ENCODE measurements around the gene MAPK13. TPM values are rescaled to one million over a fixed set of nuclear protein-coding genes. Genes with fewer than 3 reads are reported as not detected.
"Not testable (repeated sequence)": the region's sequence is repeated elsewhere in the genome, so short reads cannot be mapped to it uniquely, and the experiment has no call there.

The MAPK13 gene
- total RNA-seq, 1 experiment from 2014 or later = 0.34 TPM

DNA sequence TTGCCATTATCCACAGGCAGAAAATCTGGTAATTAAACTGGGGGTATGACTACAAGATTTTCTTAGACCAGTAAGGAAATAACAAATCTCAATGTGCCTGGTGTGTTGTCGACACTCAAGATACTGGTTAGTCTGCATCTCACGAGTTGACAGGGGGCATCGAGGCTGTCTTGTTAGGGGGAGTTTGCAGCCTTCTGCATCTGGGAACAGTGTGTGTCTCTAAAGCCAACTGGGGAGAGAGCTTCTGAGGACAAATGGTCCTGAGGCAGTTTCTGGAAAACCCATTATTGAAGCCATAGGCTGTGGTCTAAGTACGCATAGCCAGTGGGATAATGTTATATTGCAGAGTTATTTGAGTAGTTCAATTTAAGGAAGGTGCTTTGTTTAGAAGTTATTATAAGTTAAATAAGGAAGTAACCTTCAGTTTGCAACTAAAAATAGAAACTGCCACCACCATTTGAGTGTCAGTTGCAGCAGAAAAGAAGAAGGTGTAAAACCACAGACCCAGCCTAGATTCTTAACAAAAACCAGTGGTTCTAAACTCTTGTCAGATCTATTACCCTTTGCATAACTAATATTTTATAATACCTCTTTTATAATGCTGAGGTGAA lies 15.4 kb upstream of the MAPK13 start:
- DNase-seq (ENCODE audit: low spot score) = no peak

DNA sequence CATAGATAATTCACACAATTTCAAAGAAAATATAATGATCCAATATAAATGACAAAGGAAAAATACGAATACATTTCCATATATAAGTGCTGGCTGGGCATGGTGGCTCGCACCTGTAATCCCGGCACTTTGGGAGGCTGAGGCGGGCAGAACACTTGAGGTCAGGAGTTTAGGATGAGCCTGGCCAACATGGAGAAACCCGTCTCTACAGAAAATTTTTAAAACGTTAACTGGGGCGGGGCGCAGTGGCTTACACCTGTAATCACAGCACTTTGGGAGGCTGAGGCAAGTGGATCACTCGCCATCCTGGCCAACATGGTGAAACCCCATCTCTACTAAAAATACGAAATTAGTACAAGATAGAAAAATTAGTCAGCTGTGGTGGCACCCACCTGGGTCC lies 14.9 kb upstream of the MAPK13 start:
- no peak for DNase-seq (ENCODE audit: low spot score)

DNA sequence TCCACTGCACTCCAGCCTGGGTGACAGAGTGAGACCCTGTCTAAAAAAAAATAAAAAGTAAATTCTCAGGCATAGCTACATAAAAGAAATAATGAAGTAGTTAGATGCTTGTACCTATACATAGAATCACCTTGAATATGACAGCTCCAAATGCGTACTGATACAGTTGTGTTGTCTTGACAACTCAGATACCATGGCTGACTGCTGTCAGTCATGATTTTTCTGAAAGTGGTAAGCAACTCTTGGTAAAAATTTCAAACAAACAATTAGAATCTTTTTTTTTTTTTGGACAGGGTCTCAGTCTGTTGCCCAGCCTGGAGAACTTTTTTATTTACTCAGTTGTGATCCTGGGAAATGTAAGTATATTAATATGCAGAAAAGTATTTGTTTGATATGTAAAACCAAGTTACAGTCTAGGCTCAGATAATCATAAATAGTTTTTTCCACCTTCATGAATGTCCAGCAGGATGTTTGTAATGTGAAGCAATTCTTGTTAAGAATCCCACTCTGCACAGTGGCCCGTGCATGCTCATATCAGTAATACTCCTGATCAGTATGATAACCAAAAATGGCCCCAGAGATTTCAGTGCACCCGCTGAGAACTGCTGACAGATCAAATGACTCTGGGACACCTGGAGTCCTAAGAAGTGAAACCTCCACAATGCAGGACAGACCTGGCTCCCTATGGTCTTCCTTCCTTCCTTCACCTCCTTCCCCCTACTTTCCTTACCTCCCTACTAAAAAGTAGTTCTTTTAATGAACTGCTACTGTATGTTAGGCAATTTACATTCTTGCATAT lies 14.0 kb upstream of the MAPK13 start:
- DNase-seq (ENCODE audit: low spot score) = no peak

DNA sequence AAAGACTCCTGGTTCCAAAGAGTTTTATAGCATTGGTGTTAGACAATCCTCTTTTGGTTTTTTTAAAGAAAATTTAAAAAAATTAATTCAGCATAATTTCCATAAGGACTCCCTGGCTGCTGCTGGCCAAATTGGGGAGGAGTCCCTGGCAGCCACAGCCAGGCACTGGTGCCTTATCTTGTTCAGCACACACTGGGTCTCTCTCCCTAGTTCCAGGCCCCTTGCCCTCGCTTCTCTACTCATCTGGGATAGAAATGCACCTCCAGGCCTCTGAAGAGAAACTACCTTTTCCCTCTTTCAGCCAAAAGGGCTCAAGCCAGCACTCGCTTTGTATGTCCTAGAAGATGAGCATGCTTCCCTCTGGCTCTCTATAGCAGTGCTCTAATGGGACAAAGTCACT lies 13.4 kb upstream of the MAPK13 start:
- DNase-seq (ENCODE audit: low spot score) = no peak

DNA sequence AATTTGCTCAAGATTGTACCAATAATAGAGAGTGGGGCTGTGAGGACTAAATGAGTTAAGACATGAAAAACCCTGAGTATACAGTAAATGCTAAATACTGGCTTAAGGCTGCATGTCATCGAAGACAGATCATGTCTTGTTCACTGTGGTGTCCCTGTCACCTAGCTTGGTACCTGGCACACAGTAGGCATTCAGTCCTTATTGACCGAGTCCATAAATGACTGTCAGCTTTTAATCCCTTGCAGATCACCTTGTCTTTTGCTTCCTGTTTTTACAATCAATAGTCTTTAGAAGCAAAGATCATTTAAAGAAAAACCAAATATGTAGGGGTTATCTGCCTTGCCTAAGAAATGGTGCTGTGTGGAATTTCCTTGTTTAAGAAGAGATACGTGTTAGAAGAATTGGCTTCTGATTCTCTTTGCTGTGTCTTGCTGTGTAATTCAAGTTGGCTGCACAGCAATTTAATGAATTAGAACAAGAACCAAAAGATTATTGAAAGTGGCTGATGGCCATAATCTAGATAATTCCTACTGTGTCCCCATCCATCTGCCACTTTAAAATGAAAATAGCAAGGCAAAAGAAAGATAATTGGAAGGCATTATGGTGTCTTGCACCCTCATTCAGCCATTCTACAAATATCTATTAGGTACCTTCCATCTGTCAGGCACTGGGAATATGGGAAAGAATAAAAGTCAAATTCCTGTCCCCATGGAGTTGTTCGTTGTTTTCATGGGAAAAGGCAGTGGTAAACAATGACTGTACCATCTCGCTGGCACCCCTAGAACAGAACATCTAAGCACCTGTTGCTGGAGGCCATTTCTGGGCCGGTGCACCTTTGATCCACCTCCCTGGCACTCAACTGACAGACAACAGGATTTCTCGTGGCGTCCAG lies 12.4 kb upstream of the MAPK13 start:
- no peak for DNase-seq (ENCODE audit: low spot score)

DNA sequence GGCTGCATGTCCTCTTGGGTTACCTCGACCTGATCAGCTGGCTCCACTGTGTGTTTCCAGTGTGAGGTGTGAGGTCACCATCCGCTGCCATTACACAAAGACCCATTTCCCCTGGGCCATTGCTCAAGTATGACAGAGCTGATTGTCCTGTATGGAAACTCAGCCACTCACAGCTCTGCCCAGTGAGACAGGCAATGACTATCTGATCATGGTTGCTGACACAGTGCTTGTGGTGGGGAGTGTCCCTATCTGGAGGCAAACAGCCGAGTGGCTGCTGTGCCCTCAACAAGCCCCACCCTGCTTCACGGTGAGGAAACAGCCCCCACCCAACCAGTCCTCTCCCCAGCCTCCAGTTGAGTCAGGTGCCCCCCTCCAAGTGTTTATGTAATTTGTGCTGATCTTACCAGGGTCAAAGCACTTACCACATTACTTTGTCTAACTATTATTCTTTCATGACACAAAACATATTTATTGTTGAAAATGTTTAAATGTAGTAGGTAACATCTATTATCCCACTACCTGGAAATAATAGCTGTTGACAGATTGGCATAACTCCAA lies 11.7 kb upstream of the MAPK13 start:
- peak; percentile 42 for DNase-seq (ENCODE audit: low spot score)

DNA sequence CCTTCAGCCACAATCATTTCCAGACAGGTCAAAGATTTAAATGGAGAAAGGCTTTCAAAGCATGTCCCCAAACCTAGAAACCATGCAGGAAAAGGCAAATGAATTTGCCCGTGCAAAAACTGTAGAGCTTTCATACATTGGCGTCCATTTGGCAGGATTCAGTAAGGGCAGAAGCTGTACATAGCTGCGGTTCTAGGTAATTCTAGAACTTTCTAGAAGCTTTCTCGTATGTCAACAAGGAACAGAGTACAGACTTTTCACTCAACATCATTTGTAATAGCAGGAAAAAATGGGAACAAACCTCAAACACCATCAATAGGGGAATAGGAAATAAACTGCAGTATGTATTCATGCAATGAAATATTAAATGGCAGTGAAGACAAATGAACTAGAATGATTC lies 11.1 kb upstream of the MAPK13 start:
- DNase-seq (ENCODE audit: low spot score) = no peak

DNA sequence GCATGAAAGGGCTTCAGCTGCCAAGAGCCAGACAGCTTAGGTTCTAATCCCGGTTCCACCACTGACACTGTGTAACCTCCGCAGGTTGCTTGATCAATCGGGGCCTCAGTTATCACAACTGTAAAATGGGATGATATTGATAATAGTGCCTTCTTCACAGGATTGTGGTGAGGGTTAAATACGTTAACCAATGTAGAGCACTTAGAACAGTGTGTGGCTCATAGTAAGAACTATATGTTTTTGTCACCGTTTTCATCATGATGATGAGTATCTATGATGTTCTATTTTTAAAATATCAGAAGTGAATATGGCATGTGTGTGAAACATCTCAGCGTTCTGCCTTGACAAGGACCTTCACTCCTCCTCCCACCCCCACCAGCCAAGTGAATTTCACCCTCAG lies 10.3 kb upstream of the MAPK13 start:
- DNase-seq (ENCODE audit: low spot score) = no peak

DNA sequence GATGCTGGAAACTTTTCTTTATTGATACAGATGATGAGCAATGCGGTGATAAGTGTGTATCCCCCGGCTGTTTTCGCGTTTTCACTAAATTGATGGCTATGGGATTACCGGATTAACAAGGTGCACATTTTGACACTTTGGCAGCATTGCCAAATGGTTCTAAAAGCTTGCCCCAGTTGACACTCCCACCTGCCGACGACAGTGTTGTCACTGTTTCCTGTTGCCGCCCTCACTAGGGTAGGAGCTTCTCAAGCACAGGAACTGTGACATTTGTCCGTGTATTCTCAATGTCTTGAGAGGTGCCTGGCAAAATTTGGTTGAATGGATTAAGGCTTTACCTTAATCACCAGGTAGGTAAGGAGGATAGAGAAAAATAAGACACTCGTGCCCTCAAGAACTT lies 9.8 kb upstream of the MAPK13 start:
- DNase-seq (ENCODE audit: low spot score) = no peak

DNA sequence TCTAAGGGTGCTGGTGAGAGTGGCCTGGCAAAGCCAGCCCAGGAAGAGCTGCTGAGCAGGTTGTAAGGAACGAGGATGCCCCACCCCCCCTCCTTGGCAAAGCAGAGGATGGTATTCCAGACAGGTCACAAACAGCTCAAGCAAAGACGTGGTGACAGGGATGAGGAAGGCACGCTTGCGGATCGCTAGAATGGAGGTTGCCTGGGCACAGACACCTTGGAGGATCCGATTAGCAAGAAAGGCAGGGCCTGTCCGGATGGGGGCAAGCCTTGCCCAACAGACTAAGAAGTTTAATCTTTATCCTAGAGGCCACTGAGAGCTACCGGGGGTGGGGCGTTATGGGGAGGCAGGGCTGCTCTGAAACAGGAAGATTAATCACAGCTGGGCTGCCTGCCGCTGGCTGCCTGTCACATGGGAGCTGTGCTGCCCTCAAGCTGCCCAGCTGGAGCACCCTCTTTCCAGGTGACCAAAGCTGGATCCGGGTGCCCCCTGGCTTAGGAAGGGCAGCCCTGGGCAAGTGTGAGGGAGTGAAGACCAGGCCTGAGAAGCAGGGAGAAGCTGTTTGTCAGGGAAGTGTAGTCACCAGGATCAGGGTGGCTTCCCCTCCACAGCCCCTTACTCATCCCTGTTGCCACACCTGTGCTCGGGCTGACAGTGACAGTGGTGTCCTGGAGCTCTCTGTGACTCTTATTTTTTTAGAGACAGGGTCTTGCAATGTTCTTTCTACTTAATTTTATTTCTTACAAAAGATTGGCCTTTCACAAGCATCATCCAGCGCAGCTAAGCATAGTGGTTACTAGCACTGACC lies 9.1 kb upstream of the MAPK13 start:
- peak; percentile 42 for DNase-seq (ENCODE audit: low spot score)

DNA sequence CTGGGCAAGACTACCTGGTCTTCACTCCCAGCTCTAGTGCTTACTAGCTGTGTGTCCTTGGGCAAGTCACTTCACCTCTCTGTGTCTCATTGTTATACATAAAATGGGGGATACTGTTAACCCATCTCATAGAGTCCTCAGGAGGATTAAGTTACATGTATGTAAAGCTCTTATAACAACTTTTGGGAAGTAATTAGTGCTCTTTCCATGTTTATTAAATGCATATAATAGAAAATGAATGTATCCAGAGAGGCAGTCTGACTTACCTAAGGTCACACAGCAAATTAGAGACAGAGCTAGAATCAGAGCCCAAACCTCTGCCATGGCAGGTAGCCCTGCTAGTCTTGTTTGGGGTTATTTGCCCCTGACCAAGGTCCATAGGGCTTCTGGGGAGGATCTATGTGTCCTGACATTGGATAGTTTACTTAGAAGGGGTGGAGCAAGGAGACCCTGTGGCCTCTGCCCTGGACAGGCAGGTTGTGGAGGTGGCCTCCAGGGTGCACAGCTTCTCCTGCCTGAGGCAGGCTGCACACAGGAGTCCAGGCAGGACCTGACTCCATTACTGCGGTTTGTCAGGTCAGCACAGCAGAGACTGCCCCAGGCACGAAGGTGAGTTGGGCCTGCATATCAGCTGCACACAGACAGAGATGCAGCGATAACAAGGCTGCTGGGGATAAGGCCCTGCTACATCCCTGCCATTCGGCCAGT lies 8.4 kb upstream of the MAPK13 start:
- no peak for DNase-seq (ENCODE audit: low spot score)

DNA sequence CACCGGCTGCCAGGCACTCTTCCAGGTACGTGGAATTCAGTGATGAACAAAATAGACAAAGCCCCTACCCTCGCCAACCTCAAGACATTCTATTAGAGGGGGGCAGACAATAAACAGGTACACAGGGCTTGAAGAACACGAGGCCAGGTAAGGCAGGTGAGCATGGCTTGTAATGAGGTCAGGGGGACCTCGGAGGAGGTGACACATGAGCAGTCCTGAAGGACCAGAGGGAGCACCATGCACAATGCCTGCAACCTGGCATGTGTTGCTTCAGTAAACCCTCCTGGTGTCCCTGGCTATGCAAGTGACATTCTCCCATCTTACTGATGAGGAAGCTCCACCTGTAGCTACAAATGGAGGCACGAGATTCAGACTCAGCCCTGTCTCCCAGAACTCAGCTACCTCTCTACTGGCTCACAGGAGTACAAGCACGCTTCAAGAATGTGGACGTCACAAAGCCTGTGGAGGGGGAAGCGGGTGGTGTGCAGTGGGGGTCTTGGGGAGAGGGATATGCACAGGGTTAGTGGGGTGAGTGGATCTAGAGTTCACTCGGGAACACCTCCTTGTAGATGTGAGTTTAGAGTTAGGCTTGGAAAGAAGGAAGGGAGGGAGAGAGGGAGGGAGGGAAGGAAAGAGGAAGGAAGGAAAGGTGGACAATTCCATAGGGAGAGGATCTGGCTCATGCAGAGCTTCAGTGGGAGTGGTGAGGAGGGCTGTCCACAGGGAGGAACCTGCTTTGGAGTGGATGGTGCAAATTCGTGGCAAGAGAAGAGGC lies 7.6 kb upstream of the MAPK13 start:
- no peak for DNase-seq (ENCODE audit: low spot score)

DNA sequence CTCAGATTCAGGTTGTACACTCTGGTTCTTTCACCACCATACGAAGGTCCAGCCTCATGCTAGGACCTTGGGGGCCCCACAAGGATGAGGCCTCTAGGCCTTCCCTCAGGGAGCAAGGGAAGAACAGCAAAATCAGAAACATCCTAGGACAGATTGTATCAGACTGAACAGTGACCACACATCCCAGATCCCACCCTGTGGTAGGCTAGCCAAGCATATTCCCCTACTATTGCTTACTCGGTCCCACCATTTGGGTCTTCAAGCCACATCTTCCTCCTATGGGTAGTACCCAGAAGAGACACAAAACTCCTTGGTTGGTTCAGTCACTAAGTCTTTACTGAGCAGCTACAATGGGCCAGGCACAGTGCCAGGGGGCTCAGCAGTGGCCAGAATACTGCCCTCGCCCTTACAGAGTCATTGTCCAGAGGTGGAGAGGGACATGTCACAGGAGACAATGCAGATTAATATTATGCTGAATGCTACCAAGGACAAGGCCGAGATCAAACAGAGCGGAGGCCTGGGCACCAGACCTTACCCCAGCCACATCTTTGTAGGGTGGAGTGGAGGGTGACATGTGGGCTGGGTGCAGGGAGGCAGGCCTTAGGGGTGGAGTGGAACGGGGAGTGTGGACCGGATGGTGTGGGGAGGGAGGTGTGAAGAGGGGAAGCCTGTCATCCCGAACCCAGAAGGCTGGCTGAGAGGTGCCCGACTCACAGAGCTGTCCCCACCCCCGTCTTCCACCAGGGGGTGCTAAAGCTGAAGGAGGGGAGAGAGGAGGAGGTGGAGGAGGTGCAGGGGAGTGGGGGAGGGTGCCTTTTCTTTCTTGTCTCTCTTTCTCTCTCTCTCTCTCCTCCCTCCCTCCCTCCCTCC lies 6.8 kb upstream of the MAPK13 start:
- DNase-seq (ENCODE audit: low spot score) = peak; percentile 79

DNA sequence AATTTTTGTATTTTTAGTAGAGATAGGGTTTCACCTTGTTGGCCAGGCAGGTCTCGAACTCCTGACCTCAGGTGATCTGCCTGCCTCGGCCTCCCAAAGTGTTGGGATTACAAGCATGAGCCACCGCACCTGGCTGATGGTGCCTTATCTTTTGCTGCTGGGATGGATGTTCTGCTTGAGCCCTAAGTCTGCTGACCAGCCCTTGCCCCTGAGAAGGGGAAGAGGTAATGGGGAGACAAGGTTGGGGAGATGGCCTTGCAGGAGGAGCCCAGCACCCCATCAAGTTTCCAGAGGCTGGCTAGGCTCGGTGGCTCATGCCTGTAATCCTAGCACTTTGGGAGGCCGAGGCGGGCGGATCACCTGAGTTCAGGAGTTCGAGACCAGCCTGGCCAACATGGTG lies 6.0 kb upstream of the MAPK13 start:
- DNase-seq (ENCODE audit: low spot score) = not testable (repeated sequence)

DNA sequence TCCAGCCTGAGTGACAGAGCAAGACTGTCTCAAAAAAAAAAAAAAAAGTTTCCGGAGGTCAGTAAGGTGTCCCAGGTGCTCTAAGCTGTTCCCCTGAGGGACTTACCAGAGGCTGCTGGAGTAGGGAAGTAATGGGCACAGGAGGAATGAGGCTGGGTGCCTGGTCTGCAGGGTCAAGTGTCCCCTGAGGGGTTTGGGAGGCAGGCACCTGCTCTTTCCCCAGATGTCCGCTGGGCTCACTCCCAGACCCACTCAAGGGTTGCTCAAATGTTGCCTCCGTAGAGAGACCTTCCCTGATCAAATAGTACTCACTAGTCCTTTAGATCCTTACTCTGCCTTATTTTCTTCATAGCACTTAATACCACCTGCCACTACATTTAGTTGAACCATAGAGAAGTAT lies 5.4 kb upstream of the MAPK13 start:
- no peak for DNase-seq (ENCODE audit: low spot score)

DNA sequence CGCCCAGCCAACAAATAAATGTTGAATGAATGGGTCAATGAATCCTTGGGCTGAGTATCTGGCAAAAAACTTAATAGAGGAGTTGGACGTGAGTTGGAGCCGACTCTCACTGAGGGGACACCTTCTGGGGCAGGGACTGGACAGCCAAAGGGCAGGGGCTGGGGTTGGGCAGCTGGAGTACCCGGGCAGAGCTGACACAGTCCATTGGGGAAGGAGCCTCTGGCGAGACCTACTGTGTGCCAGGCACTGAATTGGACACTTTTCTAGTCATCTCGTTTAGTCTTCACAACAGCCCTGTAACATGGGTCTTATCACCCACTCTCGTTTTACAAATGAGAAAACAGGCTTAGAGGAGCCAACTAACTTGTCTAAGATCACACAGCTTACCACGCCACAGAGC lies 4.7 kb upstream of the MAPK13 start:
- no peak for DNase-seq (ENCODE audit: low spot score)

DNA sequence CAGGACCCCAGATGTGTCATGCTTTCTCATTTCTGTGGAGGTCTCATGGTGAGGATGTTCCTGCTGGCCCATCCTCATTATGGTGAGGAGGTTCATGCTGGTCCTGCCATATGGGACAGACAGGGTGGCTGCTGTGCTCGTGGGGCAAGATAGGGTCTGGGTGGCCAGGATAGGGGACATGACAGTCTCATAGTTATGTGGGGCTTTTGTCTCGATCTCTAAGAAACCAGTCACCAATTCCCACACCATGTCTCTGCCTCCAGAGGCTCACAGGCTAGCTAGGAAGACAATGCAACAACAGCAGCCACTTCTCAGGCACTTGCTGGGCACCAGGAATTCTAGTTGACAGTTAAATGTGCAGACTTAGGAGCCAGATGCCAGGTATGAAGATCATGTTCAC lies 4.2 kb upstream of the MAPK13 start:
- DNase-seq (ENCODE audit: low spot score) = no peak

DNA sequence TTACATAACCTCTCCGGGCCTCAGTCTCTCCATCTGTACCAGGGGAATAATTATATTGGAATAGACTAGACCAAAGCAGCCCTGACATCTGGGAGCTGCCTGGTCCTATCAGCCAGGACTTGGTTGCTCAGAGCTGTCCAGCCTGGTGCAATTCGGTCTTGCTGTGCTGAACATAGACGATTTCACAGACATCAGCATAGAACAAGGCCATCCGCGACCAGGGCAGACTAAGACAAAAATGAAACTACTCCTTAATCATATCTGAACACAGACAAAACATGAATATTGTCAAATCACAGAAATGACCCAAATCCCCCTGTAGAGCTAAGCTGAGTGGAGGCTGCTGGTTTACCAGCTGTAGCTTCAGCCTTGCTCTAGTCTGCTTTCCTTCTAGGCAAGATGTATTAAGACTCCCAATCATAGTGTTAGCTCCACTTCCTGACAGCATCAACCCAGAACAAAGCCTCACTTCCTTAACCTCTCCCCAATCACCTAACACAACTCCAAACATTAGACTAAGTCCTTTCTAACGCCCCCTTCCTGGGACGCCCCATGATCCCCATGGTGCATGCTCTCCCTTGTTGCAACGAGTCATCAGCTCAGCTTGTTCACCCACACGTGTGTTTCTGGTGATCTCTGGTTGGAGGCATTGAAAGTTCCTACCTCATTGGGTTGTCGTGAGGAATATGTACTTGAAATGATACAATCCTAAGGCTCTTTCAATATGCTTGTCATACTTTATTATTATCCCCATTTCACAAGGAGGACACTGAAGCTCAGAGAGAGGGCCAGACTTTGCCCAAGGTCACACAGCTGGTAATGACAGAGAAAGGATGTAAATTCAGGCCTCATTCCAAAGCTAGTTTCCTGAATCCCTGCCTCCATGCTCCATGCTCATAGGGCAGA lies 3.5 kb upstream of the MAPK13 start:
- peak; percentile 48 for DNase-seq (ENCODE audit: low spot score)

Measured in A172 (cell line).